Measurements from ENCODE around the gene KLF14.
A peak's percentile ranks its signal among the peaks of the same experiment; 100 is the strongest.
"Not testable (repeated sequence)": the region's sequence is repeated elsewhere in the genome, so short reads cannot be mapped to it uniquely, and the experiment has no call there.

KLF14 gene

DNA sequence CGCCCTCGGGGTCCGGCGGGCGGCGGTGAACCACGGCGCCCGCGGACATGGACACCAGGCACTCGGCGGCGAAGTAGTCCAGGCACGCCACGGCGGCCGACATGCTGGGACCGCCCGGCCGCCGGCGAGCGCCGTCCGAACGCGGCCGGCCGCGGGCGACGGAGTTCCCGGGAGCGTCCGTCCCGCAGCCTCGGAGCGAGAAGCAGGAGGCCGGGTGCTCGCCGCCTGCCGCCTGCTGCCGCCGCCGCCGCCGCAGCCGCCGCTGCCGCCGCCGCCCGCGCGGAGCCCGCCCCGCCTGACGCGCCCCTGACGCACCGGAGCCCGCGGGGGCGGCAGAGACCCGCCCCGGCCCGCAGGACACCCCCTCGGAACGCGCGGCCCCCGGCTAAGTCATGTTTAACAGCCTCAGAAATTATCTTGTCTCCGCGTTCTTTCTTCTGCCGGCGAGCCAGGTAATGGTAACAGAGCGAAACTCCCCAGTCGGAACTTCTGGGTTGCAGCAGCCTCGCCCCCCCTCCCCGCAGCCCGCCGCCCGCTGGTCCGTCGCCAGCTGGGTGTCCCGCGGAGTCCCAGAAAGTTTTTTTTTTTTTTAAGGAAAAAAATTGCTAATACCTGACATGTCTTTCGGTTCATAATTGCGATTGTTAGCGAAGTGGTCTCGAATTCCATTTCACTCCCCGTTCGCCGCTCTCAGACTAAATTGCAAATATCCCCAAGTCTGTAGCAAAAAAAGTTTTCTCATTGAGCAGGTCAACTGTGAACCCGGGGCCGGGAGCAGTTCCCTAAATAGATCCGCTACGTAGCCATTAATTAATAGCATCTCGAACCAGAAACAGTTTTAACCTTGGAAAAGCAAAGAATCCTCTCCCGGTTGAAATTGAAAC, at the start of gene KLF14:
Gene KLF14 (minus strand): TSS at position 277 of the 884 bp plus-strand sequence. CDS start 174 bp downstream, at position 103.
- DNase-seq (peak; percentile 51), ATAC-seq (peak; percentile 36)

DNA sequence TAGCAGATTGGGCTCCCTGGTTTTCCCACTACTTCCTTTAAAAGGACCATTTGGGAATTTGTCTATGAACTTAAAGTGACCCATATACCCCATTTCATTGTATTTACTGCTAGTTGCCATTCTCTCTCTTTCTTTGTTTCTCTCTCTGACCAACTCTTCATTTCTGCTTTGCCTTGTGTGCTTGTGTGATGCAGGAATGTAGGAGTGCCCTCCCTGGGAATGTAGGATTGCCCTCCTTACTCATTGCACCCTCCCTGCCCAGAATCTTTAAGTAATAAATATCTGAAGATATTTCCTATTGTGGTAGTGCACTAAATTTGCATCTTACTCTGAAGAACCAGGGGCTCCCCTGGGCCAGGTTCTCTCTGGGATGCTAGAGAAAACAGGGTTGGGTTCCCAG, 47.3 kb upstream of the KLF14 start:
- ATAC-seq (no peak), DNase-seq (no peak)

DNA sequence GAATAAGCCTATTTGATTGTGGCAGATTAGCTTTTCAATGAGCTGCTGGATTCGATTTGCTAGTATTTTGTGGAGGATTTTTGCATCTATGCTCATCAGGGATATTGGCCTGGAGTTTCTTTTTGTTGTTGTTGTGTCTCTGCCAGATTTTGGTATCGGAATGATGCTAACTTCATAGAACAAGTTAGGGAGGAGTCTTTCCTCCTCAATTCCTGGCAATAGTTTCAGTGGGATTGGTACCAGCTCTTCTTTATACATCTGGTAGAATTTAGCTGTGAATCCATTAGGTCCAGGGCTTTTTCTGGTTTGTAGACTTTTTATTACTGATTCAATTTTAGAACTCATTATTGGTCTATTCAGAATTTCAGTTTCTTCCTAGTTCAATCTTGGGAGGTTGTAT, 43.4 kb upstream of the KLF14 start:
- DNase-seq (no peak), ATAC-seq (no peak)

DNA sequence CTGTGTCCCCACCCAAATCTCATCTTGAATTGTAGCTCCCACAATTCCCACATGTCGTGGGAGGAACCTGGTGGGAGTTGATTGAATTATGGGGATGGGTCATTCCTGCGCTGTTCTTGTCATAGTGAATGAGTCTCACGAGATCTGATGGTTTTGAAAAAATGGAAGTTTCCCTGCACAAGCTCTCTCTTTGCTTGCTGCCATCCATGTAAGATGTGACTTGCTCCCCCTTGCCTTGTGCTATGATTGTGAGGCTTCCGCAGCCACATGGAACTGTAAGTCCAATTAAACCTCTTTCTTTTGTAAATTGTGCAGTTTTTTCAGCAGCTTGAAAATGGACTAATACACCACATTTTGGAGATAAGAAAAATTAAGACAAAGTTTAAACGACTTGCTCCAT, 38.4 kb upstream of the KLF14 start:
- not testable (repeated sequence) for DNase-seq, ATAC-seq

DNA sequence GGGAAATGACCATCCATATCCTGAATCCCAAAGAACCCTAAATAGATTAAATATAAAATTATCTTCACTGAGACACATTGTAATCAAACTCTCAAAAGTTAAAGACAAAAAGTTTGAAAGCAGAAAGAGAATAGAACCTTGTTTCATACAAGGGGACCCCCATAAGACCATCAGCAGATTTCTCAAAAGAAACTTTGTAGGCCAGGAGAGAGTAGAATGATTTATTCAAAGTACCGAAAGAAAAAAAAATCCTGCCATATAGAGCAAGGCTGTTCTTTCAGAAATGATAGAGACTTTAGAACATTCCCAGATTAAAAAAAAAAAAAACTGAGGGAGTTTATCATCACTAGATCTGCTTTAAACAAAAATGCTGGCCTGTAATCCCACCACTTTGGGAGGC, 34.8 kb upstream of the KLF14 start:
- ATAC-seq: no peak
- no peak for DNase-seq

DNA sequence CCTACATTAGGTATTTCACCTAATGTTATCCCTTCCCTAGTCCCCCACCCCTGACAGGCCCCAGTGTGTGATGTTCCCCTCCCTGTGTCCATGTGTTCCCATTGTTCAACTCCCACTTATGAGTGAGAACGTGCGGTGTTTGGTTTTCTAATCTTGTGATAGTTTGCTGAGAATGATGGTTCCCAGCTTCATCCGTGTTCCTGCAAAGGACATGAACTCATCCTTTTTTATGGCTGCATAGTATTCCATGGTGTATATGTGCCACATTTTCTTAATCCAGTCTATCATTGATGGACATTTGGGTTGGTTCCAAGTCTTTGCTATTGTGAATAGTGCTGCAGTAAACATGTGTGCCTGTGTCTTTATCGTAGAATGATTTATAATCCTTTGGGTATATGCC, 30.6 kb upstream of the KLF14 start:
- ATAC-seq, DNase-seq: not testable (repeated sequence)

DNA sequence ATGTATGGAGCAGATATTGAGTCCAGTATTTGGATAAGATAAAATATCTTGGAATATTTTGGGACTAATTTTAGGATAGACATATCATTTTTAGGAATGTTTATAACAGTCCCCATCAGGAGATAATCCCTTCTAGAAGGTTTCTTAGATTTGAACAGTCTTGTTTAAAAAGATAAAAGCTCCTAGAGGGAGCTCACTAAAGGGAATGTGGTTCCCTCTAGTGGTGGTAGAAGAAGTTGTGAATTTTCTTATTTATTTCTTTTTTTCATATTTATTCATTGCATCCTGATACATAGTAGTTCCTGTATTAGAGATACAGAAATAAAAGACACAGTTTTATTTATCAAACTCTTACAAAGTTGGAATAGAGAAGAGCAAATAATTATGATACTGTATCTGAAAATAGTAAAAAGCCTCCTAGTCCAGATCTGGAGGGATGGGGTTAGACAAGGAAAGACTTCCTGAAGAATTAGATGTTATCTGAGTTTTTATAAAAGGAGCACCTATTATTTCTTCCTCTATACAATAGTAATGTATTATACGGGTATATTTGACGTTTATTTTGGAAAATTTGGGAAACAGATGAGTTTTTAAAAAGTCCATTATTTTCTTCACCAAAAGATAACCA, 24.5 kb upstream of the KLF14 start:
- DNase-seq (no peak), ATAC-seq (no peak)

DNA sequence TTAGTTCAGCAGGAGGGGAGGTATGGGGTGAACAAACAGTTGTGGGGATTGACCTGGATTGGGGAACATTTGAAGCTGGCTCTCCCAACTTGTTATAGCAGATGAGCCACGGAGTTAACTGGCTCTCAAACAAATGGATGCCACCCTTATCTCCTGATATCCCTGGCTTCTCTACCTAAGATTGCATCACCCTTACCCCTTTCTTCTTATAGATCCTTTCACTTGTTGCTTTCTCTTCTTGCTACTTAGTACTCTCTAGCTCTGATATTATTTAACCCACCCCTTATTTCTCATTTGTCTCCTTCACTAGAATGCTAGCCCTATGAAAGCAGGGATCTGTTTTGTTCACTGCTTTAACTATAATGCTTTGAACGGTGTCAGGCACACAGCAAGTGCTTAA, 22.3 kb upstream of the KLF14 start:
- DNase-seq (no peak), ATAC-seq (no peak)

DNA sequence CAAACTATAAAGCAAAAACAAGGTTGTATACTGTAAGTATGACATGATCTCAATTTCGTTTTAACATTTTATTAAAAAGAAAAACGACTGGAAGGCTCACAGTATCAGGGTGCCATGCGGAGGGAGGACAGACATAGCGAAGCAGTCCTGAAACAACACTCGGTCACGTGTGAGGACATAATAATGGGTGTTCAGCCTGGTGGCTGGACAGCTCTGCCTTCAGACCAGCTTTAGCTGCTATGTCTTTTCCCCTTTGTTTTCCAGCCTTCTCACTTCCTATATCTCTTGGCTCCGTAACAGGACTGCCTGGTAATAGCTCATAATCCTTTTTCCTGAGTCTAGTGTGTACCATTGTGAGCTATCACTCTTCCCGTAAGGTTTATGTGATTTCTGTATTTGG, 18.4 kb upstream of the KLF14 start:
- DNase-seq: no peak
- no peak for ATAC-seq

DNA sequence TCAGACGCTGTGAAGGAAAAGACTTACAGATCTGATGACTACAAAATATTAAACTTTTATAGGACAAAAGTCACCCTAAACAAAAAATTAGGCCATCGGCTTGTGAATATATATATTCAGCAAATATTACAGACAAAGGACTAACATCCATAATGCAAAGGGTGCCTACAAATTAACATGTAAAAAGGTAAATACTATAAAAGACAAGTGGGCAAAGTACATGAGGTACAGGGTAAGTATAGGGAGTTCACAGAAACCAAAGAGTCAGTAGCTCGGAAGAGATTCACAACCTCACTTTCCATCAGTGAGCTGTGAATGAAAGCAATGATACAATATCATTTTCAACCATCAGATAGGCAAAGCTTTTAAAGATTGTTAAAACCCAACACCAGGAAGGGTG, 16.7 kb upstream of the KLF14 start:
- no peak for DNase-seq
- ATAC-seq: no peak

DNA sequence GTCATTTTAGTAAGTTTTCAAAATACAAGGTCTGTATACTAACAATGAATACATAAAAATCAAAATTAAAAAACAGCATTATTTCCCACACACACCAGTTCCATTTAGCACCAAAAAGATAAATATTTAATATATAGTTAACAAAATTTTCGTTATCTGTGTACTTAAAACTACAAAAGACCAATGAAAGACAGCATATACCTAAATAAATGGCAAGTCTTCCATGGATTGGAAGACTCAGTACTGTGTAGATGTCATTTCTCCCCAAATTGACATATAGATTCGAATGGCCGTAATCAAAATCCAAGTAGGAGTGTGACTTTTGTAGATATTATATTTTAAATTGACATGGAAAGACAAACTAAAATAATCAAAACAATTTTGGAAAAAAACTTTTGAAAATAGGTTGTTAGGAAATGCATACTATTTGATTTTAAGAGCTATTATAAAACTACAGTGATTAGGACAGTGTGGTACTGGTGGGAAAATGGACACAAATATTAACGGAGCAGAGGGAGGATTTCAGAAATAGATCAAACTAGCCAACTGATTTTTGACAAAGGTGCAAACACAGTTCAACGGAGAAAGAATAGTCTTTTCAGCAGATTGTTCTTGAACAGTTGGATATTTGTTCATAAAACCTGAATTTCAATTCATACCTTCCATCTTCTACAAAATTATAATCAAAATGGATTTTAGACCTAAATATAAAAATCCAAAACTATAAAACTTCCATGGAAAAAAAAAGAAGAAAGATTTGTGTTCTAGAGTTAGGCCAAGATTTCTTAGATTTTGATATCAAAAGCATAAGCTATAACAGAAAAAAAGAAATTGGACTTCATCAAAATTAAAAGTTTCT, 14.8 kb upstream of the KLF14 start:
- no peak for ATAC-seq
- no peak for DNase-seq

DNA sequence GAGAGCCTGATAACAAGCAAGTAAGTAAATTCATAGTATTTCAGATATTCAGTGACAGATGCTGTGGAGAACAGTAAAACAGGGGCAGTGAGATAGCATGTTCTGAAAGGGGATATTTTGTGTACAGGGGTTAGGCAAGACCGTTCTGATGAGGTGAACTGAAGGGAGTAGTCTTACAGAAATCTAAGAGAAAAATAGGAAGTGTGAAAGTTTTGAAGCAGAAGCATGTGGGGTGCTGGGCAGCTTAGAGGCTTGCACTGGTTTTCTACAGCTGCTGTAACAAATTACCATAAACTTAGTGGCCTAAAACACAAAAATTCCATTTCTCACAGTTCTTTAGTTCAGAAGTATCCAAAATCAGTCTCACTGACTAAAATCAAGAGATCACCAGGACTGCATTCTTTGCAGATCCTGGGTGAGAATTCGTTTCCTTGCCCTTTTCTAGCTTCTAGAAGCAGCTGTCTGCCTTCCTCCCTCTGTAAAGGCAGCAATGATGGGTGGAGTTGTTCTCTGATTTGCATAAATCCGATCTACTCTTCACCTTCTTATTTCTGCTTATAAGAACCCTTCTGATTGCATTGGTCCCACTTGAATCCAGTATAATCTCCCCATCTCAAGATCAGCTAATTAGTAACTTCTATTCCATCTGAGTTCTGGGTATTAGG, 7.5 kb upstream of the KLF14 start:
- DNase-seq (no peak), ATAC-seq (no peak)

DNA sequence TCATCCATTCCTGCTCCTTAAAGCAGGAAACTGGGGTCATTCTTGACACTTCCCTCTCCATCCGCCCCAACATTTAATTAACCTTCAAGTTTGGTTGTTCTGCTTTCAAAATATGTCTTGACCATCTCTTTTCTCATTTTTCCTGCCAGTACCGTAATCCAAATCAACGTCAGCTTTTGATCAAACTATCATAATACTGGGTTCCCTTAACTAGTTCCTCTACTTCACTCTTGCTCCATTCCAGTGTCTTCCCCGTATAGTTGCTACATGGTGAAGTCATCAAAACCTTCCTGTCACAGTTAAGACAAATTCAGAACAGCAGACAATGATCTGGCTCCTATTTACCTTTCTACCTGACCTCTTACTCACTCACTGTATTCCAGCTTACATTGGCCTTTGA, 6.6 kb upstream of the KLF14 start:
- DNase-seq (no peak), ATAC-seq (no peak)

DNA sequence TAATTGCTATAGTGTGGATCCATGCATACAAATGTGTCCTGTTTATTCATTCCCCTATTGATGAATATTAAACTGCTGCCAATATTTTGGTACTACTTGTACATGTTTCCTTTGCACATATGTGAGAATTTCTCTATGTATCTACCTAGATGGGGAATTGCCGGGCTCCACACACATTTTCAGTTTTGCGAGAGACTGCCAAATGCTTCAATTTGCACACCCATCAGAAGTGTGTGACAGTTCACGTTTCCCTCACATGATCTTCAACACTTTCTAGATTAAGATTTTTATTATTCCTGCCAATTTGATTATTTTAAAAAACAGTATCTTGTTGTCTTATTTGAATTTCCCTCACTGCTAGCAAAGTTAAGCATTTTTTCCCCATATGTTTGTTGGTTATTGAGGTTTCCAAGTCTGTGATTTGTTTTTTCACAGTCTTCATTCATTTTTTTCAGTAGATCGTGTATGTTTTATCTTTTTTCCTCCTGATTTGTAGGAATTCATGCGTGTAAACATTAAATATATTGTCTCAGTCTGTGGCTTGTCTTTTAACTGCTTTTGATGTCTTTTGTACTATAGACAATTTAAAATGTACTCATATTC, 2.4 kb upstream of the KLF14 start:
- DNase-seq (no peak), ATAC-seq (no peak)

DNA sequence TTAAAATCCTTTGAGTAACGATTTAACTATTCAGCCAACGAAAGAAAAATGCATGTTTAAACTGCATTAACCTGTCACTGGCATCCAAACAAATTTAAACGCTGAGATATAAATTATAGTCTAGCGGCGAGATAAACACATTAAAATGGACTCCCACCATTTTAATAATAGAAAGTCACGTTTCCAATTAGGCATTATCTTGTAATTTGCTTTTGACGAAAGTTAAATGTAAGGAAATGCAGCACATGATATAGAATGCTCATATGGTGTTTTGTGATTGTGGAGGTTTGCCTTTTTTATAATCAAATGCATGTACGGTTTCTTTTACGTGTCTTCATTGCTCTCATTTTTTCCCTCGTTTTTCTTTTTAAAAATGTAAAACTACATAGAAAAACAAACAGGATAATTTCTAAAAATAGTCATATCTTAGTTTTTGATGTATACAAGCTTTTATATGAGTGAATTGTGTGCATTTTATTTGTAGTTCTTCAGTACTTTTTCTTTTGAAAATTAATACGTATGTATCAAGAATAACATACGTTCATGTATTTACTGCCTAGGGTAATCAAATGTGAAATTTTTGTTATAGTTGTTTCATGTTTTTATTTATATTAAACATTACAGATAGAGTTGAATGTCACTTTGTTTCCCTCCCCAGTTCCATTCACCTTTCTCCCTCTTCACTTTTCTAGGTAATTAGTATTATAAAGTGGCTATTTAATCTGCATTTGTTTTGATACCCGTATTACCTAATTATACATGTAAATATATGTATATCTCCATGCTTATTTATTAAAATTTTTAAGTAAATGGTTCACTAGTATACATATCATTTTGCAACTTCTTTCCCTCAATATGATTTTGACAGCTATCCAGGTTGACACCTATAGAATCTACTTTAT, 1.1 kb upstream of the KLF14 start:
- no peak for ATAC-seq
- no peak for DNase-seq

DNA sequence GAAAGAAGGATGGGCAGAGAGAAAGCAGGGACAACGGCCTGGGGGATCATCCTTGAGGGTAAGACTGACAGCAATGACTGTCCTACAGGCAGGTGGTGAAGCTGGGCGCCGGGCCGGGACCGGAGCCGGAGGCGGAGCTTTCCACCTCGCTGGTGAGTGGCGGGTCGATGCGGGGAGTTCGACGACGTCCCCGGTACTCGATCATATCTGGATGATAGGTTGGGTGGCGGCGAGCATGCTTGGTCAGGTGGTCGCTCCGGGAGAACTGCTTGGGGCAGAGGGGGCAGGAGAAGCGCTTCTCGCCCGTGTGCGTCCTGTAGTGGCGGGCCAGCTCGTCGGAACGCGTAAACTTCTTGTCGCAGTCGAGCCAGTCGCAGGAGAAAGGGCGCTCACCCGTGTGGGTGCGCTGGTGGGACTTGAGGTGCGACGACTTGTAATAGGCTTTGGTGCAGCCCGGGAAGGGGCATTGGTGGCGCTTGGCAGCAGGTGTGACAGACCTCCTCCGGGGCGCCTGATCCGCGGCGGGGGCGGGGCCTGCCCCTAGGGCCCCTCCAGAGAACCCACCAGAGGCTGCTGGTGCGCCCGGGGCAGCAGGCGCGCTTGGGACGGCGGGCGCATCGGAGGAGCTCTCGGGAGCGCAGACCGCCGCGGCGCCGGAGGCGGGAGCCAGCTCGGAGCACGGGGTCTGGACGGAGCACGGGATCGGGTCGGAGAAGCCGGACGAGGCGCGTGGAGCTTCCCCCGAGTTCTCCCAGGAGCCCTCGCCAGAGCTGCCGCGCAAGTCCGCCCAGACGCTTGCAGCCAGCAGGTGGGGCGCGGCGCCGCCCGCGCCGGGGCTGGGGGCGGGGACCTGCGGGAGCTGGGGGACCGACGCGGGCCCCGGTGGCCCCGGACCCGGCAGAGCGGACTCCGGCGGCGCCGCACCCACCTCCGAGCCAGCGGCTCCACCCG, 752 bp downstream of the KLF14 start:
- DNase-seq (peak; percentile 38), ATAC-seq (peak; percentile 55)

DNA sequence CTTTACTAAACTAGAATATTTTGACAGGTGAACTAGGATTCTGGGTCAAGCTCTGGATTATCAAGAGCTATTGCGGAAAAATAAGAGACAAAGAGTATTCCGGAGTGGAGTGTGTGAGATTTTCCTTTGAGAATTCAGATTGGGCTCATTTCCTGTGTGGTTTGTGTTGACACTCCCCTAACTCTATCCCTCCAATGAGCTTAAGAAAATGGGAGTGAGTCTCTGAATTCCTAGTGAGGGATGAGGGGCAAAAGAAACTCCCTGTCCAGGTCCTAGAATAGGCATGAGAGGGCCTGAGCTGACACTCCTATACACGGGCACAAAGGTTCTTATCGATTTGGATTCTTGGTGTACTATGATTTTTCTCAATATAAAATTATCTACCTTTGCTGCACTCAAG, 10.2 kb downstream of the KLF14 start:
- no peak for DNase-seq
- no peak for ATAC-seq

DNA sequence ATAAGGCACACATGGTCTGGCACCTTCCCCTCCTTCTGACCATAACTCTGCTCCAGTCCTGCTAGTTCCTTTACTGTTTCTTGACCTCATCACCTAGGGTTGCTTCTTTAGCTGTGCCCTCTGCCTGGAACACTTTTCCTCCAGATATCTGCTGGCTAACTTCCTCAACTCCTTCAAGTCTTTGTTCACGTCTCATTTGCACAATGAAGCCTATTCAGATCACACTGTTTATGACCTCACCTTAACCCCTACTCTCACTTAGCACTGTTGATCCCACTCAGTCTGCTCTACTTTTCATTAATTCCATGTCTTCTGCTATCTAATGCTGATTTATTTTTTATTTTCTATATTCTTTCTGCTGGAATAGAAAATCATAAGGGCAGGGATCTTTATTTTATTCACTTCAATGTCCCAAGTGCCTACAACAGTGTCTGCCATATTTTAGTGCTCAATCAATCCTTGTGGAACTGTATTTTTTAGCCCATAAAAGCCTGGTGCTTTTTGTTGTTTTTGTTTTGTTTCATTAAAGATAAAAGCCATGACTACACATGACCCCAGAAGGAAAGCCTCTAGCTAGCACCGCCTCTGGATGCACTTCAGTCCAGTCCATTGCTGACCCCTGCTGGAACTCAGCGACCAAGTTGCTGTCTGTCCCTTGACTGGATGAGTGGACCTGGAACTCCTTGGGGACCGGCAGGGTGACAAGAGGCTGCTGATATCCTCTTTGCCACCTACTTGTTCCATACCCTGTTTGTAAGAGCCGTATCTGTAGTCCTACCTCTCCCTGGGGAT, 12.3 kb downstream of the KLF14 start:
- DNase-seq (peak; percentile 18), ATAC-seq (no peak)

DNA sequence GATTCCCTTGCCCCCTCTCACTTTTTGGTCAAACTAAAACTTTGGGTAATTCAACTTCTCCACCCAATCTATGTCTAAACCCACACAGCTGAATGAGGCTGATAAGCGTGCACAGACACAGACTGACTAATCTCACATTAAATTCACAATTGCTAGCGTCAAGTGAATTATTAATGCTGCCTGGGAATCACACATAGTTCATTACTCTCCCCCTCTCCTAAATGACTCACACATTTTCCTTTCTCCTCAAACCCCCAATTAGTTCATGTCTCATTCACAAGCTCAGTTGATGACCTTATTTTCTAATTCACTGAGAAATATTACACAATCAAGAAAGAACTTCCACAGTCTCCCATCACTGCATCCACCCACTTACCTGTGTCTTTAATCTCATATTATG, 14.5 kb downstream of the KLF14 start:
- ATAC-seq: no peak
- no peak for DNase-seq

Data from stimulated activated naive CD8-positive, alpha-beta T cell treated with anti-CD3 and anti-CD28 coated beads, Interleukin-15, Interleukin-2, amounts not matched to agents 100 U/mL and 50 U/mL, for 24 hours (primary cell).